NCI-H345 (cell line): Measurements from ENCODE around the gene KIAA0930.
"Not testable (repeated sequence)": the region's sequence is repeated elsewhere in the genome, so short reads cannot be mapped to it uniquely, and the experiment has no call there.

ENCODE experiments used
- DNase-seq: peaks from one replicate; lab custom pipeline; 2025; lab: John Stamatoyannopoulos, UW

The KIAA0930 gene

GRCh38 chr22:45200860-45201511 is 39.7 kb downstream of the KIAA0930 start:
- no peak for DNase-seq

- DNase-seq = no peak
Measured at GRCh38 chr22:45200230-45200629, 40.5 kb downstream of the KIAA0930 start.

GRCh38 chr22:45199723-45200122 is 41.0 kb downstream of the KIAA0930 start:
- DNase-seq = no peak

GRCh38 chr22:45198463-45198795 is 42.3 kb downstream of the KIAA0930 start:
- DNase-seq = no peak

GRCh38 chr22:45197606-45198462 is 42.9 kb downstream of the KIAA0930 start:
- no peak for DNase-seq

GRCh38 chr22:45196926-45197605 is 43.6 kb downstream of the KIAA0930 start:
- no peak for DNase-seq

- DNase-seq = no peak
Measured at GRCh38 chr22:45196308-45196707, 44.4 kb downstream of the KIAA0930 start.

GRCh38 chr22:45195616-45196015 is 45.1 kb downstream of the KIAA0930 start:
- DNase-seq = no peak

GRCh38 chr22:45194686-45195085 is 46.0 kb downstream of the KIAA0930 start:
- DNase-seq = no peak

GRCh38 chr22:45192701-45193187 is 48.0 kb downstream of the KIAA0930 start:
- DNase-seq = no peak

- not testable (repeated sequence) for DNase-seq
Measured at GRCh38 chr22:45191746-45192145, 48.9 kb downstream of the KIAA0930 start.

GRCh38 chr22:45190202-45190872 is 50.4 kb downstream of the KIAA0930 start:
- no peak for DNase-seq

- no peak for DNase-seq
Measured at GRCh38 chr22:45188779-45189178, 51.9 kb downstream of the KIAA0930 start.

- no peak for DNase-seq
Measured at GRCh38 chr22:45187891-45188290, 52.8 kb downstream of the KIAA0930 start.

GRCh38 chr22:45185718-45186514 is 54.8 kb downstream of the KIAA0930 start:
- no peak for DNase-seq

GRCh38 chr22:45183974-45184373 is 56.7 kb downstream of the KIAA0930 start:
- DNase-seq = no peak

GRCh38 chr22:45181766-45182165 is 58.9 kb downstream of the KIAA0930 start:
- DNase-seq = no peak

GRCh38 chr22:45181240-45181639 is 59.5 kb downstream of the KIAA0930 start:
- no peak for DNase-seq

GRCh38 chr22:45180146-45180679 is 60.5 kb downstream of the KIAA0930 start:
- no peak for DNase-seq

GRCh38 chr22:45179276-45180049 is 61.2 kb downstream of the KIAA0930 start:
- no peak for DNase-seq
